NCI-H146 (cell line): ENCODE data around the gene MIA2.
A peak's percentile ranks its signal among the peaks of the same experiment; 100 is the strongest.
"Not testable (repeated sequence)": the region's sequence is repeated elsewhere in the genome, so short reads cannot be mapped to it uniquely, and the experiment has no call there.

Source experiments
- DNase-seq: peaks from one replicate; lab custom pipeline; 2025; lab: John Stamatoyannopoulos, UW

MIA2 gene

GRCh38 chr14:39233680-39234326 lies at the start of gene MIA2:
MIA2 (plus strand) TSS chr14:39233915; CDS start chr14:39234115, 200 bp downstream.
- no peak for DNase-seq

DNA sequence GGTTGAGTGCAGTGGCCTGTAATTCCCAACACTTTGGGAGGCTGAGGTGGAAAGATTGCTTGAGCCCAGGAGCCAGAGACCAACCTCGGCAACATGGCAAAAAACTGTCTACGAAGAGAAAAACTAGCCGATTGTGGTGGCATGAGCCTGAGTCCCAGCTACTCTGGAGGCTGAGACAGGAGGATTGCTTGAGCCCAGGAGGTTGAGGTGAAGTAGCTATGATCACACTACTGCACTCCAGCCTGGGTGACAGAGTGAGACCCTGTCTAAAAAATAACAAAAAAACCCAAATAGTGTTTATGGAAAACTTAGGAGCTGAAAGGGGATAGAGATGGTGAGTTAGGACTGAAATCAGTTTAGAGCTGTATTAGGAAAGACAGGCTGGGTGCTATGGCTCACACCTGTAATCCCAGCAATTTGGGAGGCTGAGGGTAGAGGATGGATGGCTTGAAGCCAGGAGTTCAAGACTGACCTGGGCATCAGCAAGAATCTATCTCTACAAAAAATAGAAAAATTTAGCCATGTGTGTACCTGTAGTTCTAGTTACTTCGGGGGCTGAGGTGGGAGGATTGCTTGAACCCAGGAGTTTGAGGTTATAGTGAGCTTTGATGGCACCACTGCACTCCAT lies 49.0 kb upstream of the MIA2 start:
- no peak for DNase-seq

DNA sequence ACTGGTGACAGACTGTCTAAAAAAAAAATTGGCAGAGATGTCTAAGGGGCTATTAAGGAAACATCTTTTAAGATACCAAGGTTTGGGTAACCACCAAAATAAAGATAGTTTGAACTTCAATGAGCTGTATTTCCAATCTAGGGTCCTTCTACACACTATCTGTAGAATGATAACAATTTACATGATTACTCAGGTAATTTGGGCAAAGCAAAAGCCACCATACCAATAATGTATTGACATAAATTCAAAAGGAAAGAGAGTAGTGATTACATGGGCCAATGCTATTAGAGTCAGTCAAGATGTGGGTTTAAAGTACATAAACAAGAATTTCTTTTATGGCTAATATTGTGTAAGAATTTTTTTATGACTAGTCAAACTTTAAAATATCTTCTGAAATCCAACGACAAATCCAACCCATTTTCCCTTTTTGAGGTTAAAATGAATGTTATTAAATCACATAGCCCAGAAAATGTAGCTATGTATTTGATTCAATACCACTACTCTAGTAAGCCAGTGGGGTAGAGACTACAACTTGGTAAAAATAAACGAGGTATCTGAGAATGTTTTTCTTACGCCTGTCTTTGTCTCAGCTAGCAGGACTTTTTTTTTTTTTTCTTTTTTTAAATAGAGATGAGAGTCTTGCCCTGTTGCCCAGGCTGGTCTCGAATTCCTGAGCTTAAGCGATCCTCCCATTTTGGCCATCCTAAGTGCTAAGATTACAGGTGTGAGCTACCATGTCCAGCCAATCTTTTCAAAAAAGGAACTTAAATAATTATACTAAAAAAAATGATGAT lies 48.3 kb upstream of the MIA2 start:
- no peak for DNase-seq

DNA sequence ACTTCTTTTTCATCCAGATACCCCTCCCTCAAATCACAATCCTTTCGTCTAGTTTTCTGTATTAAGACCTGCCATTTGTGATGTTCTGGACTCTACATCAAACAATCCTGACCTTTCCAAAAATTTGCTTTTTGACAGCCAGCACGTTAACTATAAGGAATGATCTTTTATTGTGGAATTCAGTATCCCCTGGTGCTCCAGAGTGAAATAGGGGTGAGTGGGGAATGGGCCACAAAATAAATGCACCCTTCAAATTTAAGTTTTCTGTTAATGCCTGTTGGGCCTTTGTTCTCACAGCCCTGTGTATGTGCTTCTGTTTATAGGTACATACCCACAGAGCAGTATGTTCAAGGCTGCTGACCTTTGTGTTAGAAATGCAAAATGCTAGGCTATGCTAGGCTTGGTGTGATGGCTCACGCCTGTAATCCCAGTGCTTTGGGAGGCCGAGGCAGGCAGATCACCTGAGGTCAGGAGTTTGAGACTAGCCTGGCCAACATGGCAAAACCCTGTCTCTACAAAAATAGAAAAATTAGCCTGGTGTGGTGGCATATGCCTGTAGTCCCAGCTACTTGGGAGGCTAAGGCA lies 46.7 kb upstream of the MIA2 start:
- DNase-seq = no peak

GRCh38 chr14:39203659-39204606 lies 29.8 kb upstream of the MIA2 start:
- DNase-seq = peak; percentile 19

- DNase-seq = not testable (repeated sequence)
Observed at GRCh38 chr14:39207430-39207829, 26.3 kb upstream of the MIA2 start.

GRCh38 chr14:39211109-39211741 lies 22.5 kb upstream of the MIA2 start:
- DNase-seq = no peak

DNA sequence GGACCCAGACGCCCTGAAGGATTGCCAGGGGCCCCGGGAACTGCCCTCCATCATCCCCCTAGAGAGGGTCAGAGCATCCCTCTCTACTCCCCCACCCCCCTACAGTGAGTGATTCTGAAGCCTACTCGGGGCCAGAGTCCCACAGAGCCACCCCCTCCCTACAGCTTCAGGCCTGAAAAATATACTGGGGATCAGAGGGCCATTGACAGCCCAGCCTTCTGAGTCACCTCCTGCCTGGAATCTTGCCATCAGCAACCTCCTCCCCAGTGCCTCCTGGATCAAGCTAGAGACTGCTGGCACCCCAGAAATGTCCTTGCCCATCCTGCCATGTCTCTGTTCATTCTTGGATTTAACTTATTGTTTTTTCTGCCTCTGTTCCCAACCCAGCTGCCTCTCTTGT lies 21.7 kb upstream of the MIA2 start:
- DNase-seq = no peak

GRCh38 chr14:39212693-39213092 lies 21.0 kb upstream of the MIA2 start:
- DNase-seq = no peak

- peak; percentile 1 for DNase-seq
Observed at GRCh38 chr14:39217214-39217879, 16.4 kb upstream of the MIA2 start.

GRCh38 chr14:39218171-39218769 lies 15.4 kb upstream of the MIA2 start:
- no peak for DNase-seq

DNA sequence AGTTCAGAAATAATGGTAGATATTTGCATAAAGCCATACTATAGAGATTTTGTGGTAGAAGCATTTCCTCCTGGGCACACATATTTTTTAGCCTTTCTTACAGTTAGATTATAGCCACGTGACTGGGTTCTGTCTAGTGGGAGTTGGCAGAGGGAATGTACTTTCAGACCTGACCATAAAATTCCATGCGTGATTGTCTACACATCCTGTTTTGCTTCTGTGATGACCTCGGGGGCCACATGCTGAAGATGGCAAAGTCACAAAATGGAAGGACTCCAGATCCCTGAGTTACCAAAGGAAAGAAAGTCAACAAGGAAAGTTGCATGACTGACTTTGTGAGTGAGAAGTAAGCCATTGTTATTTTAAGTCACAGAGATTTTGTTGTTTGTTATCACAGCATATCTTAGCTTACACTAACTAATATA lies 14.6 kb upstream of the MIA2 start:
- DNase-seq = no peak

- not testable (repeated sequence) for DNase-seq
Observed at GRCh38 chr14:39220473-39220872, 13.2 kb upstream of the MIA2 start.

DNA sequence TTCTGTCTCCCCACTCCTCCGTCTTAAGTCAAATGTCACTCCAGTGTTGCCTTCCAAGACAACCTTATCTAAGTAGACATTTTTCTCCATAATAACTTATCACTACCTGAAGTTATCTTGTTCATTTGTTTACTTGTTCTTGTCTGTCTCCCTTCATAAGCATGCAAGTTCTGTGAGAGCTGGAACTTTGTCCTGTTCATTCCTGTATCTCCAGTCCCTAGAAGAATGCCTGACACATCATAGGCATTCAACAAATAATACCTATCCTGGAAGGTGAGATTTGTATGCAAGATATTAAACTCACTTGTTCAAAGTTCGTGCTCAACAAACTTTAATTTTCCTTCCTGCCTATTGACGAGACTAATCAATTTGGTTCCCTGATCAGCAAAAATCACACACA lies 5.7 kb upstream of the MIA2 start:
- DNase-seq = no peak

- no peak for DNase-seq
Observed at GRCh38 chr14:39228509-39229221, 5.0 kb upstream of the MIA2 start.

DNA sequence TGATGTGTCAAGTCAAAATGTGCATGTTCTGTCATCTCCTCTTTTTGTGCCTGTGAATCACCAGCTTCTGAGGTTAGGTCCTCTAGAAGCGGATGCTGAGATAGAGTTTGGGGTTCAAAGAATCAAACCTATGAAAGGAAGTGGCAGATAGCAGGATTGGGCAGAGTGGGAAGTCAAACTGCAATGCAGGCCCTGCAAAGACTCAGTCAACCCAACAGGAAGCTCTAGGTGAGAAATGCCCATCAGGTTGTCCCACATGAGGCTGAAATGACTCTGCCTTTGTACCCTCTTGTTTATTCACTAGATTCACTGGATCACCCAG lies 4.5 kb upstream of the MIA2 start:
- no peak for DNase-seq

GRCh38 chr14:39229601-39230110 lies 4.1 kb upstream of the MIA2 start:
- DNase-seq = no peak

- DNase-seq = no peak
Observed at GRCh38 chr14:39230416-39231035, 3.2 kb upstream of the MIA2 start.
